ENCODE data around the gene CALCOCO1. TPM values are rescaled to one million over a fixed set of nuclear protein-coding genes. Genes with fewer than 3 reads are reported as not detected.

Gene CALCOCO1
- total RNA-seq, 2 donors from 2014 or later = 182 to 232 TPM

- H3K27ac ChIP-seq = no peak overlapping the region
- no peaks in the 10 kb centered on the region for H3K9me3 ChIP-seq
- H3K4me3 ChIP-seq = no peak overlapping the region
- H3K4me1 ChIP-seq = peaks cover 0 to 41% of the 10 kb centered on the region in 2 donors
- no peaks in the 10 kb centered on the region for H3K36me3 ChIP-seq
- TF ChIP-seq CTCF (IDR thresholded peaks at IDR 0.05) = no peak
- DNase-seq (ENCODE audit: low spot score) = no peak
- no peaks in the 10 kb centered on the region for H3K27me3 ChIP-seq
Measured at GRCh38 chr12:53755451-53755891, 28.2 kb upstream of the CALCOCO1 start.

GRCh38 chr12:53754633-53755264, 27.5 kb upstream of the CALCOCO1 start:
- TF ChIP-seq CTCF (IDR thresholded peaks at IDR 0.05) = no peak
- Histone ChIP-seq H3K9me3 (no peaks in the 10 kb centered on the region), H3K27me3 (no peaks in the 10 kb centered on the region), H3K4me3 (no peak overlapping the region), H3K36me3 (no peaks in the 10 kb centered on the region), H3K27ac (no peak overlapping the region), H3K4me1 (peaks cover 0 to 44% of the 10 kb centered on the region in 2 donors)
- no peak for DNase-seq (ENCODE audit: low spot score)

- no peaks in the 10 kb centered on the region for H3K9me3 ChIP-seq
- TF ChIP-seq CTCF (IDR thresholded peaks at IDR 0.05) = no peak
- no peaks in the 10 kb centered on the region for H3K36me3 ChIP-seq
- no peaks in the 10 kb centered on the region for H3K27me3 ChIP-seq
- H3K4me3 ChIP-seq = no peak overlapping the region
- DNase-seq (ENCODE audit: low spot score) = no peak
- H3K27ac ChIP-seq = no peak overlapping the region
- H3K4me1 ChIP-seq = peaks cover 0 to 44% of the 10 kb centered on the region in 2 donors
Measured at GRCh38 chr12:53754188-53754585, 26.9 kb upstream of the CALCOCO1 start.

GRCh38 chr12:53752621-53753020, 25.4 kb upstream of the CALCOCO1 start:
- no peaks in the 10 kb centered on the region for H3K36me3 ChIP-seq
- H3K27ac ChIP-seq = peak overlapping the region; percentile 71 to 81
- TF ChIP-seq CTCF (IDR thresholded peaks at IDR 0.05) = no peak
- H3K4me3 ChIP-seq = no peak overlapping the region
- no peaks in the 10 kb centered on the region for H3K27me3 ChIP-seq
- H3K9me3 ChIP-seq = no peaks in the 10 kb centered on the region
- no peak for DNase-seq (ENCODE audit: low spot score)
- H3K4me1 ChIP-seq = peaks cover 0 to 44% of the 10 kb centered on the region in 2 donors

GRCh38 chr12:53752192-53752601, 24.9 kb upstream of the CALCOCO1 start:
- DNase-seq (ENCODE audit: low spot score) = no peak
- no peak for TF ChIP-seq CTCF (IDR thresholded peaks at IDR 0.05)
- no peaks in the 10 kb centered on the region for H3K9me3 ChIP-seq
- H3K36me3 ChIP-seq = no peaks in the 10 kb centered on the region
- peaks cover 0 to 42% of the 10 kb centered on the region in 2 donors for H3K4me1 ChIP-seq
- H3K4me3 ChIP-seq = peak overlapping the region; percentile 46 to 64
- H3K27me3 ChIP-seq = no peaks in the 10 kb centered on the region
- peak overlapping the region; percentile 71 to 81 for H3K27ac ChIP-seq

Measured in right atrium auricular region (tissue), 2 donors.